Stimulated activated CD8-positive, alpha-beta memory T cell treated with anti-CD3 and anti-CD28 coated beads, Interleukin-12 subunit alpha, Interleukin-12 subunit beta, amount 100 ng/mL, for 24 hours (primary cell): ENCODE measurements around the gene LMAN2.
"Not testable (repeated sequence)": the region's sequence is repeated elsewhere in the genome, so short reads cannot be mapped to it uniquely, and the experiment has no call there.

Source experiments
- DNase-seq: peaks from one replicate; pipeline ENCODE4 v3.0.0-alpha.2; 2020; ENCODE audit errors: extremely low read depth

Gene LMAN2

DNA sequence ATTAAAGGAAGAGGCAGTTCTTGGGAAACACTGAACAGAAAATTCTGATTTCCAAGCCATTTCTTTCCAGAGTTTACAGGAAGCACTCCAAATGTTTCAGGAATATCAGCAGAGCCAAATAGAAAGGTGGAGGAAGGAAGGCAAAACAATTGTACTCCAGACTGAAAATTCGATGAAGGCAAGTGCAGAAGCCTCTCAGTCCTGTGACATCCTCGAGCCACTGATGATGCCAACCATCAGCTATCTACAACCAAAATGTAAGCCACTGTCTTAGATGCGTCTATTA lies 2.2 kb downstream of the LMAN2 start:
- DNase-seq: no peak

DNA sequence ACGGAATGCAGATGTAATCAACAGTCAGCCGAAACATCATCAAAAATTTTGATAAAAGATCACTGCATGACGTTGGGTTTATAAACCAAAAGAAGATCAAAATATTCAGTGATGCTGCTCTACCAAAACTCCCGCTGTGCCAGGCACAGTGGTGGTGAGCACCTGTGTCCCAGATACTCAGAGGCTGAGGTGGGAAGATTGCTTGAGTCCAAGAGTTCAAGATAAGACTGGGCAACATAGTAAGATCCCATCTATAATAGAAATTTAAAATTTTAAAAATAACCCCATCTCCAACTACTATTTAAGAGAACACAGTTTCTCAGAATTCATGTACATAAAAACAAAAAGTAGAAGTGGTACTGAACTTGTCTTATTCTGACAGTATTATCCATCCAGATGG lies 3.8 kb downstream of the LMAN2 start:
- no peak for DNase-seq

DNA sequence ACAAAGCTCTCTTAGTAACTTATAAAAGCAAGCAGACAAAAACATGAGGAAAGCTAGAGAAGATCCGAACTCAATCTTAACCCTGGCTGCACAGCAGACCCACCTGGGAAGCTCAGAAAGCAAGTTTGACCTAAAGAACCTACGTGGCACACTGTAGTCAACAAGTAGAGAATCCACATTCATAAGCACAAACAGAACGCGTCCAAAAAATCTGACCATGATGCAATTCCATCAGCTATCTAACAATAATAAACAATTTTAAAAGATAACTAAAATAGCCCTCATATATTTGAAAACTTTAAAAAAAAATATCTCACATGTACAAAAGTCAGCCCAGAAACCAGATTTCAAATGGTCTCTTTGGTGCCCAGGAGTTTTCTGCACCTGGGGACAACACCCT lies 4.6 kb downstream of the LMAN2 start:
- DNase-seq: no peak

DNA sequence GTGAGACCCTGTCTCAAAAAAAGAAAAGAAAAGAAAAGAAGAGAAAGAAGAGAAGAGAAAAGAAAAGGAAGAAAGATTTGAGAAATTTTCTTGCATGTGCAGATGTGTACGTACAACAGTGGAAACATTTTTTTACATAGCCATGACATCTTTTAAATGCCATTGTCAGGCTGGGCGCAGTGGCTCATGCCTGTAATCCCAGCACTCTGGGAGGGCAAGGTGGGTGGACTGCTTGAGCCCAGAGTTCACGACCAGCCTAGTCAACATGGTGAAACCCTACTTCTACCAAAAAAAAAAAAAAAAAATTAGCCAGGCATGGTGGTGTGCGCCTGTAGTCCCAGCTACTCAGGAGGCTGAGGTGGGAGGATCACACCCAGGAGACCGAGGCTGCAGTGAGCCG lies 6.6 kb downstream of the LMAN2 start:
- no peak for DNase-seq

DNA sequence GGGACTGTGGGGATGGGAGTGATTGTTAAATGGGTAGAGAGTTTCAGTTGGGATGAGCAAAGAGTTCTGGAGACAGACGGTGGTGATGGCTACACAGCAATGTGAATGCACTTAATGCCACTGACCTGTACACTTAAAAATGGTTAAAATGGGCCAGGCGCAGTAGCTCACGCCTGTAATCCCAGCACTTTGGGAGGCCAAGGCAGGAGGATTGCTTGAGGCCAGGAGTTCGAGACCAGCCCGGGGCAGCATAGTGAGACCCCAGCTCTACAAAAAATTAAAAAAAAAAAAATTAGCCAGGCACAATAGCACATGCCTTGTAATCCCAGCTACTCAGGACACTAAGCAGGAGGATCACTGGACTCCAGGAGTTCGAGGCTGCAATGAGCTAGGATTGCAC lies 7.7 kb downstream of the LMAN2 start:
- no peak for DNase-seq

DNA sequence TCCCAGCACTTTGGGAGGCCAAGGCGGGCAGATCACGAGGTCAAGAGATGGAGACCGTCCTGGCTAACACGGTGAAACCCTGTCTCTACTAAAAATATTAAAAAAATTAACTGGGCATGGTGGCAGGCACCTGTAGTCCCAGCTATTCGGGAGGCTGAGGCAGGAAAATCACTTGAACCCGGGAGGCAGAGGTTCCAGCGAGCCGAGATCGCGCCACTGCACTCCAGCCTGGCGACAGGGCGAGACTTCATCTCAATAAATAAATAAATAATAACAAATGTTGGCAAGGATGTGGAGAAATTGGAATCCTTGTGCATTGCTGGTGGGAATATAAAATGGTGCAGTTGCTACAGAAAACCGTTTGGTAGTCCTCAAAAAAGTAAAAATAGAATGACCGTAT lies 8.5 kb downstream of the LMAN2 start:
- DNase-seq: not testable (repeated sequence)

DNA sequence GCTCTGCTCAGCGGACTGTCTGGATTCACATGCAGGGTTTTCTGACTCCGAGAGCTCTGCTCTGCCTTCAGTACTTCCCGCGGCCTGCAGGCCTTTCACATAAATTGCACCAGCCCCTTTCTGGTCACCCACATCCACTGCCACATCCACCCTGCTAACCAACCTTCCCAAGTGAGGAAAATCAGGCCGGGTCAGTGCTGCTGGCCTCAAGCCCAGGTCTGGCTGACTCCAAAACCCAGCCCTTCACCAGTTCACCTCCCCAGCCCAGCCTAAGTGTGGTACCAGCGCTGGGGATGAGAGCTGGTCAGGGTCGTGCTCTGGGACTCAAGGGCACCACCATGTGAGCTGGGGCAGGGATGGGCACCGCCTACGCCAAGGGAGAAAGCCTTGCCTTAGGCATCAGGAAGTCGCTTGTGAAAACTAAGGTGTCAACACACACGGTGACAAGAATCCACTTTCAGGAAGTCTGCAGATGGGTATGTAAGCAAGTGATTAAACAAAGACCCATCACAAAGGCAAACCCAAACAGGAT lies 12.3 kb downstream of the LMAN2 start:
- no peak for DNase-seq

DNA sequence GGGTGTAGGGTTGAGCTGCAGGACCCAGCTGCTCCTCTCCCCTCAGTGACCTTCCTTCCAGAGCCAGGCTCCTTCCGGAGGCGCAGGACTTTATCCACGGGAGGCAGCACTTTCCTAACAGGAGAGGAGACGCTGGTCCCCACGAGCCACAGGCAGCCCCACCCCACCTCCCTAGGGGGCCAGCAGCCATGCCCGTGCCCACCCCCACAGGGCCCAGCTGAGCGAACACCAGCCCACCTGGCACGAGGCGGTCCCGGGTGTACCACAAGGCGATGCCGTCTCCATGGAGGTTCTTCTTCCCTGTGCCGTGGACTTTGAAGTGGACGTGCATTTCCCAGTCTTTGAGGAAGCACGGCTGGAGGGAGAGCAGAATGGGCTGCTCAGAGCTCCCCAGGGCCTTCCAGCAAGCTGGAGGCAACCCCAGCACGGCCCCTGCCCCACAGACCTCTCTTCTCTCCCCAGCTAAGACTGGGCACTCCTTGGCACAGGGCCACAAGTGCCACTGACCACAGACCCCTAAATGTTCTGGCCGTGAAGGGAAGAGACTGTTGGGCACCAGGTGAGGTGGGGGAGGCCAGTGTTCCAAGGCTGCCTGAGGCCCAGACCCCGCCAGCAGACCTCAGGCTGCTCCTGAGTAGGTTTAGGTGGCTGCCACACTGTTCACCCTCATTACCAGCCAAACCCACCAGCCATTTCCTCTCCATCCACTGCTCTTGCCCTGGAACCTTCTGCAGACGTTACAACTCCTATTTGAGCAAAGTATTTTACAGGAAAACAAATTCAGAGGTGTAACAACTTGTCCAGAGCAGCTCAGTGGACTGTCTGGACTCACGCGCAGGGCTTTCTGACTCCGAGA lies 13.0 kb downstream of the LMAN2 start:
- DNase-seq: no peak

DNA sequence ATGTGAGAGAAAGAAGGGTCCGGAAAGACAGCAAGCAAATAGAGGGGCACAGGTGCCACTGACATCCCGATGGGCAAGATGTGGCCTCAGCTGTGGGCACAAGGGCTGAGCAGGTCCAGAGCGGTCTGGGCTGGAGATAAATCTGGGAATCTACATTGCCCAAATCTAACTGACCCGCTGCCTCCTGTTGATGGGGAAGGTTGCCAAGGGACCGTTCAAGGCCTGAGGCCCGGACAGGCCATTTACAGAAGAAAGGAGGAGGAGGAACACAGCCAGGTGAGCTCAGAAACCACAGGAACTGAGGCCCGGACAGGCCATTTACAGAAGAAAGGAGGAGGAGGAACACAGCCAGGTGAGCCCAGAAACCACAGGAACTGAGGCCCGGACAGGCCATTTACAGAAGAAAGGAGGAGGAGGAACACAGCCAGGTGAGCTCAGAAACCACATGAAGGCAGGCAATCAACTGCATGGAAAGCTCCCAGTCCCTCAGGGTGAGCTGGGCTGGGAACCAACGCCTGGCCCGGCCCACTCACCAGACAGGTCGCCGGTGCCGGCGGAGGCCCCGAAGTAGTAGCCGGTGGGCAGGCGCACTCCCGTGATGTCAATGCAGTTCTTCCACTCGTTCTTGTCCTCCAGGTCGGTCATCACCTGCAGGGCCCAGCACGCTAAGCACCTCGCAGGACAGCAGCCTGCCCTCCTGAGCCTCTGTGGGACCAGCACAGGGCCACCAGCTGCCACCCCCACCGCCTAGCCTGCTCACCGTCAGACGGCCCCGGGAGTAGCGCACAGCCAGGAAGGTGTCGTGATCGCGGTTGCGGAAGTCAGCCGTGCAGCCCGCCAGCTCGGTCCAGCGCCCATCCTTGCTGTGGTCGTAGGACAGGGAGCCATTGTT lies 14.6 kb downstream of the LMAN2 start:
- DNase-seq: no peak

DNA sequence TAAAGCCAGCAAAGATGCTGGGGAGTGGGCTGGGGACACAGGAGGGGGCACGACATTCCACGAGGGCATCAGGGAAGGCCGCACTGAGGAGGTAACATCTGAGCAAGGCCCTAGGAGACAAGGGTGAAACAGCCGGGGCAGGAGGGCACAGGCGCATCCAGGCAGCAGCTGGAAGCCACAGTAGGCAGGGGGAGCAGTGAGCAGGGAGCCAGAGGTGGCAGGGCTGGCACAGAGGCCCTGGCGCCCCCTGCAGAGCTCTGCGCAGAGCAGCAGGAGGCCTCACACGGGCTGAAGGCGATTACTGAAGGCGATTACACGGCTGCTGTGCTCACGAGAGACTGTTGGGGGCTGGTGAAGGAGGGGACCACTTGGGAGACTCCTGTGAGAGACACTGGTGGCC lies 15.4 kb downstream of the LMAN2 start:
- DNase-seq: no peak

DNA sequence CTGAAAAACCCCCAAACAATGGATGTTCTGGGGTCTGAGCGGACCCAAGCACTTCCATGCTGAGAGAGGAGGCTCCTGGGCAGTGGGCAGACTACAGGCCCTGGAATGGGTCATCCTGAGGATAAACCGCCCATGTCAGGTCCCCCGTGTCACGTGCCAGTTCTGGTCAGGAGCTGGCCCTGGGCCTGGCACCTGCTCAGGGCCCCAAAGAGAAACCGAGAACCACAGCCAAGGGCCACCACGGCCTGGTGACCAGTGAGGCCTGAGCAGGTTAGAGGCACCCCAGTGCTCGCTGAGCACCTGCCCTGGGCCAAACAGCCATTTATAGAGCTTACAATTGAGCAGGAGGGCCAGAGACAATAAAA lies 15.8 kb downstream of the LMAN2 start:
- no peak for DNase-seq

DNA sequence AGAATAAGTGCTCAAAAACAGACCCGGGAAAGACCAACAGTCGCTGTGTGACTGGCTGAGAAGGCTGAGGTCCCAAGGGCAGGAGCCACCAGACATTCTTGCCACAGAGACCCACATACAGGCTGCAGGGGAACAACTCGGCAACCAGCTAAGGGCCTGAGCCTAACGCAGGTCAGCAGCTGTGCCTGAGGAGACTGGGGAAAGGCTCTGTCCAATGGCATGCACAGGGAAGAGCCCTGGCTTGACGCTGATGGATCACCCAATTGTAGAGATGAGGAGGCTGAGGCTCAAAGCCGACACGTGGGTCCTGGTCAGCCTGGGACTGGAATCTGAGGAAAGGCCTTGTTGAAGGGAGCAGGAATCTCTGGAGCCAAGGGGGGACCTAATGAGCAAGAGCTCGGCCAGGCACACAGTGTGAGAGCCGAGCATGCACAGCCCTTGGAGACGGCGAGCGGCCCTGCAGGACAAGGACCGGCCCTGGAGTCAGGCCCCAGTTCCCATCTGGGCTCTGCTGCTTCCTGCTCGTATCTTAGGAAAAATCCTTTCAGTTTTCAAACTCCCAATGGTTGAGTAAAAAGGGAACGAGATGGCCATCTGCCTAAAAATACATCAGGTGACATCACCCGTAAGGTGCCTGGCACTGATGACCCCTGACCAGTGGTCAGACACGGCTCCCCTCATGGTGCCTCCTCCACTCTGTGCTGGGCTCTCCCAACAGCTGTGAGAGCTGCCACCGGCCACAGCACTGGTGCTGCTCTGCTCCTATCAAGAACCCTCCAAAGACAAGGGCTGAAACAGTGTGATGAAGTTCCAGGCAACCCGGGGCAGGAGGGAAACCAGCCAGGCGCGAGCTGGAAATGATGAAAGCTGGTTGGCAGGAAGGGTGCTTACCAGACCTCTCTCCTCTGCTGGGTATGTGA lies 16.4 kb downstream of the LMAN2 start:
- DNase-seq: no peak

DNA sequence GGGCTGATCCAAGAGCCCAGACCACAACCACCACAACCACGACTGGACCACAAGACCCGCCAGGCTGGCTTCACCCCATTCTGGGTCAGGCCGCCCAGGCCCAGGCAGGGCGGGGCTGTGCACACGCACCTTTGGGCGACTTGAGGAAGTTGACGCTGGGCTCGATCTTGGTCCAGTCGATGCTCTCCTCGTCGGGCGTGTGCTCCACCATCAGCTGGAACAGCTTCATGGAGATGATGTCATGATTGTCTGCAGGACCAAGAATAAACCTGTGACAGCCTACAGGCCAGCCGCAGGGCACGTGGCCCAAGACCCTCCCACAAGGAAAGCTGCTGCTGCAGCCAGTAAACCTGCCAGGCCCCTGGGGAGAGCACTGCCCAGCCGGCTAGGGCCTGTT lies 17.3 kb downstream of the LMAN2 start:
- DNase-seq: no peak

DNA sequence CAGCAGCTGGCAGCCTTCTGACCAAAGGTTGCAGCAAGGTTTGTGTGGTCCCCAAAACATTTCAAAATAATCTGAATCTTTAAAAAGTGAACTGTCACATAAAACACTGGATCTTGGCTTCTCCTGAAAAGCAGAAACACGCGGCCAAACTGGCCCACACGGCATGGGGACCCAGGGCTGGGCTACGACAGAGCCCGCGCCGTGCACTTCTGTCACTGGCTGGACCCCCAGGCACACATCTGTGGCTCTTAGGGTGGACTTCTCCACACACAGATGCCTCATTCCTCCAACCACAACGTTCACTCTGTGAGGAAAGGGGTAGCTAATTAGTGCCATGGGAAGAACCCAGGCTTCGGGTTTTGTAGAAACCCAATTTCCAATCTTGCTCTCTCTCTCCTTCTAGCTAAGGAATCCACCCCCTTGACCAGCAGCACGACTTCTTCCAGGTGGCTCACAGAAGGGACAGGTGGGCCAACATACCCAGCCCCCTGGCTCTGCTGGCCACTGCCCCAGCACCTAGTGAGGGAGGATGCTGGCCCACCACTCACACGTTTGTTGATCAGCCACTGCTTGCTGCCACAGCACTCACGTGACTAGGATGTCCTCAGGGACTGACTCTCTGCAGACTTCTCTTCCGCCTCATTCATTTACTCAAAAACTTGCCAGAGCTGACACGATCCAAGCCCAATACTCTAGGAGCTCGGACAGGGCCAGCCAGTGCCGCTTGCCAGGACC lies 17.9 kb downstream of the LMAN2 start:
- no peak for DNase-seq

DNA sequence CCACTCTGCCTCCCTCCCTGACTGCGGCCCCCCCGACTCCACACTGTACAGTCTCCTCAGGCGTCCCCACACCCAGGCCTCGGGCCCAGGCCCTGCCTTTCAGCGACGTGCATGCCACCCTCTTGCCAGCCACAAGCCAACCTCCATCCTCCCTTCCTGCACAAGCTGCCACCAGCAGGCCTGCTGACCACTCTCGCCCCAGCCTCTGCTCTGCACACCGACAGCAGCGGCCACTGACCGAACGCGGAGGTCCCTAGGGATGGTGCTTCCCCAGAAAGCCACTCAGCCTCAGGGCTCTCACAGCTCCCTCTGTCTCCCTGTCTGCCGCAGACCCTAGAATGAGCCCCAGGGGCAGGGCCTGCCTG lies 18.6 kb downstream of the LMAN2 start:
- DNase-seq: no peak

DNA sequence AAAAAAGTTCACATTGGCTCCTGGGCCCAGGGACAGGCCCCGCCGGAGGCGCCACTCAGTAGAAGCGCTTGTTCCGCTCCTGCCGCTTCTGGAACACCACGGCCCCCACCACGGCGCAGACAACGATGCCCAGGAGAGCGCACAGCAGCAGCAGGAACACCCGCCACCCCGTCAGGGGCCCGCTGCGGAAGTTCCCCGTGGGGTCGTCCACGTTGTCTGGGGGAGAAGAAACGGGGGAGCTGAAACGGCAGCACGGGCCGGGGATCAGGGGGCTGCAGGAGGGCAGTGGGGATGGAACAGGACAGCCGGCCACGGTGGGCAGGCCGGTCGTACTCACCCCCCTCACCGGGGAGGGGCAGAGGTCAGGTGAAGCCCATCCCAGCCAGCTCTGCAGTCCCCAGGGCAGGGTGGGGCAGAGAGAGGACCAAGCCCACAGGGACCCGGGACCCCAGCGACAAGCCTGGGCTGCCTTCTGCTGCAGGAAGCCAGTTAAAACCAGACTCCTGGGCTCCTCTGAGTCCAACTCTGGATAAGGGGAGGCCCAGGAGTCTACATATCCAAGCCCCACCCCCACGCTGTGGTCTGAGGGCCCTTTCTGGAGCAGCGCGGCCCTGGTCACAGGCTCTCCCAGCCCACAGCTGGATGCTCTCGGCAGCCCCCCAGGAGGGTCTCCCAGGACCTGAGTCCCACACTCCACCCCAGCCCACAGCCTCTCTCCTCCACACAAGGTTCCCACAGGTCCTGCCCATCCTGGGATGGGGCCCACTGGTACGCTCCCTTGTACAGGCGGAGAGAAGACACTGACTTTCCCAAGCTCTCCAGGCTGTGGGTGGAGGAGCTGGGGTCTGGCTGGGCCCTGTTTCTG lies 19.2 kb downstream of the LMAN2 start:
- no peak for DNase-seq

DNA sequence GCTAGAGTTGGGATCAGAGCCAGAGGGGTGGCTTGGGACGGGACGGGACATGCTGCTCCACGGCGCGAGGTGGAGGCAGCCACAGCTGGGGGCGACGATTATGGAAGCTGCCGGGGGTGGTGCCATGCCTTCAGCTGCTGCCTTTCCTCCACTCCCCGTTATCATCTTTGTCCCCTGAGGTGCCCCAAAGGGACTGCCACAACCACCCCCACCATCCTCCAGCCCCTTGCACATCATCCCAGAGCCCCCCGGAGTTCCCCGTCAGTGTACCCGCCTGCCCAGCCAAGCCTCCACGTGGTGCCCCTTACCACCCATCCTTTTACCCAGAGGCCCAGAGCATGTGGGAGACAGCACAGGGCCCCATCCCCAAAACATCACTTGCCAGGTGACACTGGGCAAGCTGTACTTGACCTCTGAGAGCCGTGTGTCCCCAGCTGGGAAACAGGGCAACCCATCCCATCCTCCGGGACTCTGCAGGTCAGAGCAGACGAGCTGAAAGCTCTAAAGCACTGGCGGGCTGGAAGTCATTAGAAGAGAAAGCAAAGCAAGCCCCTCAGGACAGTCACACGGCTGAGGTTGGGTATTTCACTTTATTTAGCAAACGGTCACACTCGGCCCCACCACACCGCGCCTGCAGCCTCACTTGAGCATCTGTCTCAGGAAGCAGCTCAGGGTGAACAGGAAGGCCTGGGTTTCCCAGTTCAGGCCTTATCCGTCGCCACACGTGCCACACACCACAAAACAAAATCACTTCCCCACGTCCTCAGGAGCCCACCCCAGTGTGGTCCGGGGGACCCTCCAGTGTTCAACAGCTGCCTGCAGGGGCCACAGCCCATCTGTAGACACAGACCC lies 20.3 kb downstream of the LMAN2 start:
- DNase-seq: no peak

DNA sequence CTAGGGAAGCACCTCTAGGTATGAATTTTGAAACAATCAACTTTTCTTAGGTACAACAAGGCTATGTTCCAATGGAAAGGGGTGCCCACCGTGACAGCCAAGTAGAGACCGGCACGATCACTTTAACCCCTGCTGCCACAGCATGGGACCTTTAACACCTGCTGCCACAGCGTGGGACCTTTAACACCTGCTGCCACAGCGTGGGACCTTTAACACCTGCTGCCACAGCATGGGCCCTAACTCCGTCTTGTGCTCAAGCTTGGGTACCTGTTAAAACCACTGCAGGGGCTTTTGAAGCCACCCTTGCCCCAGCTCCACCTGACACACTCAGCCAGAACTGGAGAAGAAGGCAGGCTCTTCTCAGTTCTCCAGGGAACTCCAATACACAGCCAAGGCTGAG lies 21.6 kb downstream of the LMAN2 start:
- DNase-seq: no peak

DNA sequence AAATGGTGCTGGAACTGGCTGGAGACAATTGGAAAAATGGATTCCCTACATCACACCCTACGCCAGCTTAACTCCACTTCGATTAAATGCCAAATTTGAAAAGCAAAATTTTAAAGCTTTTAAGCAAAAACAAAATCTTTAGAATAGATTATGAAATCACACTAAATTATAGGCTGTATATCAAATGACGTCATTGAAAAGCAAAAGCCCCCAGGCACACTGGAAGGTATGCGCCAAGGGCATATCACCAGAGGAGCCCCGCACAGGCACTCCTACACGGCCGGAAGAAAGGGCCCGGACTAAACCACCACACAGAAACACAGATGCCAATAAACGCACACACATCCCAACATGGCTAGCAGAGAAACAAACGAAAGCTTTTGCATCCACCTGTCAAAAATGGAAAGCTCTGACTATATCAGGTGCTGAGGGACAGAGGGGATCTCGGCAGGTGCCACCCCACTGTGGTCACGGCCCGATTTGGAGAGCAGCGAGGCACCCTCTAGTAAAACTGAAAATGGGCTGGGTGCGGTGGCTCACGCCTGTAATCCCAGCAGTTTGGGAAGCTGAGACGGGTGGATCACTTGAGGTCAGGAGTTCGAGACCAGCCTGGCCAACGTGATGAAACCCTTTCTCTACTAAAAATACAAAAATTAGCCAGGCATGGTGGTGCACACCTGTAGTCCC lies 22.8 kb downstream of the LMAN2 start:
- DNase-seq: no peak
